ENCODE data around the gene PATE1. TPM values are rescaled to one million over a fixed set of nuclear protein-coding genes. Genes with fewer than 3 reads are reported as not detected.

PATE1 gene
- total RNA-seq, 2 donors from 2014 or later, result not detected

GRCh38 chr11:125728969-125729368 is 17.1 kb upstream of the PATE1 start:
- H3K36me3 ChIP-seq, result no peaks in the 10 kb centered on the region
- no peaks in the 10 kb centered on the region for H3K27me3 ChIP-seq
- no peak for DNase-seq
- intact Hi-C loops (cut with DNase I), result no loop called here
- H3K27ac ChIP-seq, result no peak overlapping the region
- H3K4me1 ChIP-seq, result no peaks in the 10 kb centered on the region
- no peak for TF ChIP-seq CTCF (IDR thresholded peaks at IDR 0.05)
- H3K4me3 ChIP-seq, result no peak overlapping the region
- H3K9ac ChIP-seq (ENCODE audit: low read depth in 2 of 2, low read length in 2 of 2), result no peak overlapping the region
- H3K9me3 ChIP-seq, result no peaks in the 10 kb centered on the region

- no peak overlapping the region for H3K27ac ChIP-seq
- H3K36me3 ChIP-seq, result no peaks in the 10 kb centered on the region
- no peak for DNase-seq
- no peaks in the 10 kb centered on the region for H3K9me3 ChIP-seq
- no peak for TF ChIP-seq CTCF (IDR thresholded peaks at IDR 0.05)
- intact Hi-C loops (cut with DNase I), result no loop called here
- H3K9ac ChIP-seq (ENCODE audit: low read depth in 2 of 2, low read length in 2 of 2), result no peak overlapping the region
- no peak overlapping the region for H3K4me3 ChIP-seq
- H3K27me3 ChIP-seq, result no peaks in the 10 kb centered on the region
- no peaks in the 10 kb centered on the region for H3K4me1 ChIP-seq
Observed at GRCh38 chr11:125740617-125741016, 5.5 kb upstream of the PATE1 start.

- H3K4me3 ChIP-seq, result no peak overlapping the region
- H3K4me1 ChIP-seq, result no peaks in the 10 kb centered on the region
- intact Hi-C loops (cut with DNase I), result no loop called here
Observed at GRCh38 chr11:125743681-125744080, 2.4 kb upstream of the PATE1 start.

DNA sequence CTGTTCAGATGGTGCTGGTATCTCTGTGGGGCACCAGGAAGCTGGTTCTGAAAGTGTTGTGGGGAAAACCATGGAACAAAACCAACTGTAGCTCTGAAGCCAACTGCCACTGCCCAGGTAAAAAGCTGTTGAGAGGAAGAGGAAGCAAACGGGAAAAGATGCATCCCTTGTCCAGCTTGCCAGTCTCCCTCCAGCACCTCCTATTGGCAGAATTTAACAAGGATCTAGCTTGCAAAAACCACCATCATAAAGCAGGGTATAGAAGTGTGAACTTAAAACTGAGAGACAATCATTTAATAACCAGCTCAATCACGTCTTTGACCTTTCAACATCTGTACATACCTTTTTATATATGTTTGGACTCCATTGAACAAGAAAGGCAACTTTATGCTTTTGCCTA is 4.5 kb downstream of the PATE1 start:
- Histone ChIP-seq H3K27ac (no peak overlapping the region), H3K4me3 (no peak overlapping the region), H3K9ac (ENCODE audit: low read depth in 2 of 2, low read length in 2 of 2) (no peak overlapping the region), H3K27me3 (no peaks in the 10 kb centered on the region), H3K9me3 (no peaks in the 10 kb centered on the region), H3K4me1 (no peaks in the 10 kb centered on the region), H3K36me3 (no peaks in the 10 kb centered on the region)
- no peak for TF ChIP-seq CTCF (IDR thresholded peaks at IDR 0.05)
- DNase-seq, result no peak
- intact Hi-C loops (cut with DNase I), result no loop called here

More at GRCh38 chr11:125743681-125744080, 2.4 kb upstream of the PATE1 start:
- no peak overlapping the region for H3K9ac ChIP-seq (ENCODE audit: low read depth in 2 of 2, low read length in 2 of 2)
- no peak for TF ChIP-seq CTCF (IDR thresholded peaks at IDR 0.05)
- H3K27ac ChIP-seq, result no peak overlapping the region
- no peak for DNase-seq
- H3K27me3 ChIP-seq, result no peaks in the 10 kb centered on the region
- H3K9me3 ChIP-seq, result no peaks in the 10 kb centered on the region
- no peaks in the 10 kb centered on the region for H3K36me3 ChIP-seq

GRCh38 chr11:125756050-125756449 is 10.0 kb downstream of the PATE1 start:
- no peak for TF ChIP-seq CTCF (IDR thresholded peaks at IDR 0.05)
- no peak overlapping the region for H3K4me3 ChIP-seq
- intact Hi-C loops (cut with DNase I), result no loop called here
- no peak overlapping the region for H3K9ac ChIP-seq (ENCODE audit: low read depth in 2 of 2, low read length in 2 of 2)
- no peak overlapping the region for H3K27ac ChIP-seq
- DNase-seq, result no peak
- no peaks in the 10 kb centered on the region for H3K9me3 ChIP-seq
- no peaks in the 10 kb centered on the region for H3K4me1 ChIP-seq
- H3K27me3 ChIP-seq, result no peaks in the 10 kb centered on the region
- H3K36me3 ChIP-seq, result no peaks in the 10 kb centered on the region

- Histone ChIP-seq H3K9me3 (no peaks in the 10 kb centered on the region), H3K27me3 (no peaks in the 10 kb centered on the region), H3K27ac (no peak overlapping the region), H3K4me1 (no peaks in the 10 kb centered on the region), H3K4me3 (no peak overlapping the region), H3K36me3 (no peaks in the 10 kb centered on the region), H3K9ac (ENCODE audit: low read depth in 2 of 2, low read length in 2 of 2) (no peak overlapping the region)
- no peak for DNase-seq
- intact Hi-C loops (cut with DNase I), result no loop called here
- no peak for TF ChIP-seq CTCF (IDR thresholded peaks at IDR 0.05)
Observed at GRCh38 chr11:125762445-125762844, 16.4 kb downstream of the PATE1 start.
